ENCODE measurements around the gene KIF1A. TPM values are rescaled to one million over a fixed set of nuclear protein-coding genes. Genes with fewer than 3 reads are reported as not detected.

Gene KIF1A
- total RNA-seq, 2 donors from 2014 or later: 28.8 to 30.1 TPM

DNA sequence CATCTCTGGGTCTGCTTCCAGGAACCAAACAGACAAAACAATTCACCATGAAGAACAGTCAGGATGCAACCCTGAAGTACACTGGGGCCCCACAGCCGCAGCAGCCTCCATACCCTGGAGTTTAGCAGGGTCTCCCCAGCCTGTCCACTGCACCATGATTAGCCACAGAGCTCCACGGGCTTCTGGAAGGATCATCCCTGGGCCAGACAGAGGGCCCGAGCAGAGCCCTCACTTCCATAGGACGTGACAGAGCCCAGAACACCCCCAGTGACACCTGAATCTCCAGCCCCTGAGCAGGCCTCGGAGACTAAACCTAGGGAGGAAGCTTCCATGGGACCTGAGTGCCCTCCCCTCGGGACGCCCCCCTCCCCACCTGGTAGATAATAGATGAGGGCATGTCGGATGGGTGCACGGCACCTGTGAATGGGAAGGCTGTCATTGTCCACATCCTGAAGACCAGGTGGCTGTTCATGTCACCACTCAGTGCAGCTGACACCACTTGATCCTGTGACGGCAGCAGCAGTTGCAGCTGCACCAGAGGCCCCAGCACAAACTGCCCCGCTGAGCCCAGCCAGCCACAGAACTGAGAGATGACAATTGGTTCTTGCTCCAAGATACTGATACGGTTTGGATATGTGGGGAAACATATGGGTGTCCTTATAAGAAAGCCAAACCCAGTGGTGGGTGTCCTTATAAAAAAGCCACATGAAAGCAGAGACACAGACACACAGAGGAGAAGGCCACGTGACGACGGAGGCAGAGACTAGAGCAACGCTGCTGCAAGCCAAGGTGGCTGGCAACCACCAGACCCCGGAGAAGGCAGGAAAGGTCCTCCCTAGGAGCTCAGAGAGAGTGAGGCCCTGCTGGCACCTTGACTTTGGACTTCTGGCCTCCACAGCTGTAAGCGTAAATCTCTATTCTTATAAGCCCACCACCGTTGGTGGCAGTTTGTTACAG is 23.2 kb downstream of the KIF1A start:
- no peak for ATAC-seq (replicated peaks in 1 of 2)
- Mint-ChIP-seq H3K36me3 (ENCODE audit: insufficient read depth in 2 of 2) (no peaks in the 10 kb centered on the region), H3K9me3 (no peaks in the 10 kb centered on the region), H3K27ac (no peak overlapping the region), H3K4me3 (no peak overlapping the region), H3K27me3 (ENCODE audit: low read depth) (peaks cover 26% of the 10 kb centered on the region), H3K4me1 (ENCODE audit: low read depth) (no peaks in the 10 kb centered on the region)
- no peak for DNase-seq

GRCh38 chr2:240795916-240796510 is 24.0 kb downstream of the KIF1A start:
- H3K36me3 Mint-ChIP-seq (ENCODE audit: insufficient read depth in 2 of 2): no peaks in the 10 kb centered on the region
- ATAC-seq (replicated peaks in 1 of 2) (no peak), DNase-seq (no peak)
- no peak overlapping the region for H3K4me3 Mint-ChIP-seq
- peaks cover 22% of the 10 kb centered on the region for H3K27me3 Mint-ChIP-seq (ENCODE audit: low read depth)
- H3K4me1 Mint-ChIP-seq (ENCODE audit: low read depth): no peaks in the 10 kb centered on the region
- no peak overlapping the region for H3K27ac Mint-ChIP-seq
- no peaks in the 10 kb centered on the region for H3K9me3 Mint-ChIP-seq

- Mint-ChIP-seq H3K36me3 (ENCODE audit: insufficient read depth in 2 of 2) (no peaks in the 10 kb centered on the region), H3K4me3 (no peak overlapping the region), H3K4me1 (ENCODE audit: low read depth) (no peaks in the 10 kb centered on the region), H3K9me3 (no peaks in the 10 kb centered on the region), H3K27me3 (ENCODE audit: low read depth) (peaks cover 17% of the 10 kb centered on the region), H3K27ac (no peak overlapping the region)
- DNase-seq (no peak), ATAC-seq (replicated peaks in 1 of 2) (no peak)
Measured at GRCh38 chr2:240795454-240795853, 24.6 kb downstream of the KIF1A start.

DNA sequence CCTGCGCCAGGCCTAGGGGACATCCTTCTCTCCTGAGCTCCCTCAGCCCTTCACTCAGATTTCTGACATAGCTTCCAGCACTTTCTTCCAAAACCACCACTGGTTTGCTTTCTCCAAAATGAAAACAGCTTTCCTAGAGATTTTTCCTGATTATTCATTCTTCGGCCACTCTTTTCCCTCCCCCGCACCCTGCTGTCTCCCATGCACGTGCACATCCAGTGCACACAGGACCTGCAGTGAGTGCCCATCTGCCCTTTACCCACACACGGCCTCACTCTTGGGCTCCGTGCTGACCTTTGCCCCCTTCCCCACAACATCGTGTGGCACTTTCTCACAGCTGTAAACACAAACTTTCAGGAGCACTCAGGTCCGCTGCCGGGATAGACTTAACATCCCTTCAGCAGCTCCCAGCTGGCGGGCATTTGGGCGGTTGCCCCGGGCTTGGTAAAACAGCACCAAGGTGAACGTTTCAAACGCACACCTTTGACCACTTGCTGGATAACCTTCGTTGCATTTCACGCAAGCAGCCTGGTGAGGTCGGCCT is 25.8 kb downstream of the KIF1A start:
- Mint-ChIP-seq H3K9me3 (no peaks in the 10 kb centered on the region), H3K27me3 (ENCODE audit: low read depth) (peaks cover 7% of the 10 kb centered on the region), H3K4me3 (no peak overlapping the region), H3K36me3 (ENCODE audit: insufficient read depth in 2 of 2) (no peaks in the 10 kb centered on the region), H3K27ac (no peak overlapping the region), H3K4me1 (ENCODE audit: low read depth) (no peaks in the 10 kb centered on the region)
- ATAC-seq (replicated peaks in 1 of 2) (no peak), DNase-seq (no peak)

GRCh38 chr2:240793313-240794177 is 26.5 kb downstream of the KIF1A start:
- H3K27ac Mint-ChIP-seq: no peak overlapping the region
- ATAC-seq (replicated peaks in 1 of 2): no peak
- H3K27me3 Mint-ChIP-seq (ENCODE audit: low read depth): peaks cover 7% of the 10 kb centered on the region
- H3K9me3 Mint-ChIP-seq: no peaks in the 10 kb centered on the region
- no peak overlapping the region for H3K4me3 Mint-ChIP-seq
- H3K36me3 Mint-ChIP-seq (ENCODE audit: insufficient read depth in 2 of 2): no peaks in the 10 kb centered on the region
- no peaks in the 10 kb centered on the region for H3K4me1 Mint-ChIP-seq (ENCODE audit: low read depth)
- no peak for DNase-seq

DNA sequence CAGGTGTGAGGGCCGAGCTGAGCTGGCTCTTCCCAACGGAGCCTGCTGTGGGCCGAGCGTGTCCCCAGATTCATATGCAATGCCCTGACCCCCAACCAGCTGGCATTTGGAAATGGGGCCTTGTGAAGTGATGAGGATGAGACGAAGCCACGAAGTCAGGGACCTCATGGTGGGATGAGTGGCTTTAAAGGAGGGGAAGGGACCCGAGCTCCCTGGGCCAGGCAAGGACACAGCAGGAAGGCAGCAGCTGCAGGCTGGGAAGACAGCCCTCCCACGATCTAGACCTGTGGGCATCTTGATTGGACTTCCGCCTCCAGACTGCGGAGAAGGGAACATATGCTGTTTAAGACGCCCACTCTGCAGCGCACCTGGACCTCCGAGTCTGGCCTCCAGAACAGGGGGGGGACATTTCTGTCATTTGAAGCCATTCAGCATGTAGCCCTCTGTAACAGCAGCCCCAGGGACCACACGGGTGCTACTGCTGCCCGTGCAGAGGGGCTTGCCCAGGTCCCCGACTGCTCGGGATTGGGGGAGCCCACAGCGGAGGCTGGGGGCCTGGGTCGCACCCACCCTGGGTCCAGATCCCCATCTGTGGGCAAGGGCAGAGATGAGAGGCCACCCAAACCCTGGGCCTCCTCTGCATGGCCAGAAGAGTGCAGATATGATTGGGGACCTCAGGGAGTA is 27.2 kb downstream of the KIF1A start:
- no peak overlapping the region for H3K27ac Mint-ChIP-seq
- H3K9me3 Mint-ChIP-seq: no peaks in the 10 kb centered on the region
- no peaks in the 10 kb centered on the region for H3K36me3 Mint-ChIP-seq (ENCODE audit: insufficient read depth in 2 of 2)
- no peaks in the 10 kb centered on the region for H3K4me1 Mint-ChIP-seq (ENCODE audit: low read depth)
- H3K27me3 Mint-ChIP-seq (ENCODE audit: low read depth): peaks cover 7% of the 10 kb centered on the region
- ATAC-seq (replicated peaks in 1 of 2) (no peak), DNase-seq (no peak)
- H3K4me3 Mint-ChIP-seq: no peak overlapping the region

DNA sequence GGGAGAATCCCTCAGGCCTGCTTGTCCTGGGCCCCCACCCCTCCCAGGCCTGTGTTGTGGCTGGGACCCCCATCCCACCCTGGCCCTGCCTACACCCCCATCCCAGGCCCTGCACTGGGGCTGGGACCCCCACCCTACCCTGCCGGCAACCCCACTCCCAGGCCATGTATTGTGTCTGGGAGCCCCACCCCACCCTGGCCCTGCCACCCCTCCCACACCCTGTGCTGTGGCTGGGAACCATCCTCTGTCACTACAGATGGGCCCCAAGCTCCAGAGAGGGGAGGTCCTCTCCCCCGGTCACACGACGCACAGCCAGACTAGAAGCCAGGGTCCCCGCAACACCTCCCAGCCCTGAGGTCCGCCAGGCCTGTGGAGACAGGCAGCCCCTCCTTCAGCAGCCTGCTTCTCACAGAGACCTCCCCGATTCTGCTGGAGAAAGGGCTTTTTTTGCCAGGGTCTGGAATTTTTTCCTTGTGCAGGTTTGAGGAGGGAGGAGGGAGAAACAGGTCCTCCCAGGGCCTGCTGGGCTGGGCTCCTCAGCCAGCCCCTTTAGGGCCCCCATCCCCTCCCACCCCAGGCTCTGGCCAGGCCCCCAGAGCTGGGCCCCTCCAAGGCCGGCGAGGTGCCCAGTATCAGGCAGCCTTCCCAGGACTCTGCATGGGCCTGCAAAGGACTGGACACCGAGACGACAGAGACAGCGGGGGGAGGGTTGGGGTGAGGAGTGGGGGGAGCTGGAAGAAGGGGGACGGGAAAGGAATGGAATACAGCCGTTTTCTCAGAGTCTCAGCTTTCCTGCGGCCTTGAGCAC is 28.0 kb downstream of the KIF1A start:
- ATAC-seq (replicated peaks in 1 of 2) (no peak), DNase-seq (no peak)
- peaks cover 7% of the 10 kb centered on the region for H3K27me3 Mint-ChIP-seq (ENCODE audit: low read depth)
- H3K36me3 Mint-ChIP-seq (ENCODE audit: insufficient read depth in 2 of 2): no peaks in the 10 kb centered on the region
- no peaks in the 10 kb centered on the region for H3K4me1 Mint-ChIP-seq (ENCODE audit: low read depth)
- H3K27ac Mint-ChIP-seq: no peak overlapping the region
- H3K9me3 Mint-ChIP-seq: no peaks in the 10 kb centered on the region
- H3K4me3 Mint-ChIP-seq: no peak overlapping the region

DNA sequence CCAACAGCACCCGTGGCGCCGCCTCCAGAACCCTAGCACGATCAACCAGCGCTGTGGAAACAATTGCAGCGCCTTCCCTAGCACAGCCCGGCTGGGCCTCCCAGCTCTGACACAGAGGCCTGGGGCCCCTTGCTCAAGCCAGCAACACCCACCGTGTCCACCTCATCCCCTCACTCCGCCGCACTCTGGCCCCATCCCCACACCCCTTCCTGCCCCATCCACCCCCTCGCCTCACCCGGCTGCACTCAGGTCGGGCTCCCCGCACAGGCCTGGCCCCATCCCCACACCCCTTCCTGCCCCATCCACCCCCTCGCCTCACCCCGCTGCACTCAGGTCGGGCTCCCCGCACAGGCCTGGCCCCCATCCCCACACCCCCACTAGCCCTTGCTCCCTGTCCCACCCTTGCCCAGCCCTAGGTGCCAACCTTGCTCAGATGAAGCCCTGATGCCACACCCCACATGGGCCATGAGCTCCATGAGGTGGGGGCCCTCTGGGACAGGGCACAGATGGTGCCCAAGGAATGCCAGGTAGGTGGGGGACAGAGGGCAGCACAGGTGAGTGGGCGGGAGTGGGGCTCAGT is 28.7 kb downstream of the KIF1A start:
- Mint-ChIP-seq H3K9me3 (no peaks in the 10 kb centered on the region), H3K27me3 (ENCODE audit: low read depth) (peaks cover 3% of the 10 kb centered on the region), H3K4me1 (ENCODE audit: low read depth) (no peaks in the 10 kb centered on the region), H3K4me3 (no peak overlapping the region), H3K36me3 (ENCODE audit: insufficient read depth in 2 of 2) (no peaks in the 10 kb centered on the region), H3K27ac (no peak overlapping the region)
- ATAC-seq (replicated peaks in 1 of 2) (no peak), DNase-seq (no peak)

GRCh38 chr2:240790370-240791220 is 29.4 kb downstream of the KIF1A start:
- Mint-ChIP-seq H3K27me3 (ENCODE audit: low read depth) (no peaks in the 10 kb centered on the region), H3K36me3 (ENCODE audit: insufficient read depth in 2 of 2) (no peaks in the 10 kb centered on the region), H3K4me1 (ENCODE audit: low read depth) (no peaks in the 10 kb centered on the region), H3K27ac (no peak overlapping the region), H3K4me3 (no peak overlapping the region), H3K9me3 (no peaks in the 10 kb centered on the region)
- no peak for ATAC-seq (replicated peaks in 1 of 2)
- DNase-seq: no peak

DNA sequence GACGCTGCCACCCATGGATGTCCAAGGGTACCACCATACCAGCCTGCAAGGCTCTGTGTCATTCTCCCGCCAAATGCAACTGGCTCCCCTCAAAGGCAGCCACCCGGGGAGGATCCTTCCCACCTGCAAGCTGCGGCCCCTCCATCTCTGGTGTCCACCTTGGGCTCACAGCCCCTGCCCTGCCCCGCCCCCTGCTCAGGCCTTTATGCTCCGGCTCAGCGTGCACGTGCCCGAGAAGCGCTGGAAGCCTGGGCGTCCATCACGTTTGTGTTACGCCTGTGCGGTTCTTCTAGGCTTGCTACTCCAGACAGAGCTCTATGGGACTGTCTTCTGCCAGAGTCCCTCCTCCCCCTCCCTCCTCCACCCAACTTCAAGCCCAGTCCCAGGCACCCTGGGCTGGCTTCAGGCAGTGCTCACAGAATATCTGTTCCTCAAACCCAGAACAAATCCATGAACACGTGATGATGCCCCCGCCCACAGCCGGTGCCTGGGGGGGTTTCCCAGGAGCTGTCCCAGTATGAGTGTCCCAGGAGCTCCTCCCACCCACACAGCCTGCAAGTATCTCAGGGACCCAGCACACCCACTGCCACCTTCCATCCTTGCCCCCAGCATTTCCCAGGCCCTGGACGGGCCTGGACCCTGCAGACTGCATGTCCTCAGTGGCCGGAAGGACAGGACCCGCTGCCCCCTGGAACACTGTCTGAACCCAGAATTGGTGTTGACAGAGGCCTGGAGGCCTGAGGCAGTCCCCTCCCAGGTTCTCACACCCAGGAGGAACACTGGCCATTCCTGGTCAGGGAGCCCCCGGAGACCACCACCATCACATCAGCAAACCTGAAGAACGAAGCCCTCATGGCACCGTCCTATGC is 30.3 kb downstream of the KIF1A start:
- H3K27me3 Mint-ChIP-seq (ENCODE audit: low read depth): no peaks in the 10 kb centered on the region
- DNase-seq: peak in 1 of 2 donors; percentile 12
- no peaks in the 10 kb centered on the region for H3K9me3 Mint-ChIP-seq
- no peaks in the 10 kb centered on the region for H3K36me3 Mint-ChIP-seq (ENCODE audit: insufficient read depth in 2 of 2)
- ATAC-seq (replicated peaks in 1 of 2): peak in 1 of 2 donors; percentile 48
- no peaks in the 10 kb centered on the region for H3K4me1 Mint-ChIP-seq (ENCODE audit: low read depth)
- H3K27ac Mint-ChIP-seq: no peak overlapping the region
- H3K4me3 Mint-ChIP-seq: no peak overlapping the region

Measured in activated T-cell treated with anti-CD3 and anti-CD28 coated beads, Interleukin-2, amount 50 U/mL, for 72 hours (primary cell).